GM12865 (cell line): ENCODE results near the gene BPIFB1.
A peak's percentile ranks its signal among the peaks of the same experiment; 100 is the strongest.

Experiments
- DNase-seq: peaks from one replicate; pipeline ENCODE4 v3.0.0; 2010; ENCODE audit warnings: low read depth
- H3K4me3 ChIP-seq: 2 replicates; pipeline ENCODE4 v1.5.1; 2011; ENCODE audit warnings: mild to moderate bottlenecking, low read depth, low read length, control low read depth
- TF ChIP-seq, protein P1 (sequence below): IDR thresholded peaks from 2 replicates; pipeline ENCODE4 v1.5.1; 2011; ENCODE audit warnings: low read length, control low read depth, low read depth, inconsistent platforms; ENCODE audit not compliant: insufficient read depth; ENCODE audit errors: missing control alignments

BPIFB1 gene

DNA sequence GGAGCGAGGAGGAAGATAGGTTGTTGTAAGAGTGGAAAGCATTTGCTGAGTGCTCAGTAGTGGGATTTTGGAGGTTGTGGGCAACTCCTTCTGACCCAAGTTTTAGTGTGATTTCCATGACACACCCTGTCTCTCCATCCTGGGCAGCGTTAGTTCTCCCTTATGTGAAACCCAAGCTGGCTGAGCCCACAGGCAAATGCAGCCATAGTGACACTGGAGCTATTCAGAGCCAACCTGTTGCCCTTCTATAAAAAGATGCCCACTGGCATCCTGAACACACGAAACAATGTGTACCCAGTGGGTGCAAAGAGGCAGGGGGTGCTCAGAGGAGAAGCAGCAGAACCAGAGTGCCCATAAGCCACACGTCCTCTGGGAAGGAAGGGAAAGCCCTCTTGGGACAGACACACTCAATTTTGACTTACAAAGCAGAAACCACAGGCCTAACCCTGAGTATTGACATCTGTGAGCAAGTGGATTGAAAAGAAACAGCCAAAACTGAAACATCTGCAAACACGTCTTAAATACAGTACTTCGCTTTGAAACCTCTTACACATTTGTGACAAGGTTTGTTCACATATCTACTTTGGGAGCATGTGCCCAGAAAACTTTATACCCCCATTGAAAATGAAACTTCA lies 54.6 kb downstream of the BPIFB1 start:
- TF ChIP-seq, protein P1, sequence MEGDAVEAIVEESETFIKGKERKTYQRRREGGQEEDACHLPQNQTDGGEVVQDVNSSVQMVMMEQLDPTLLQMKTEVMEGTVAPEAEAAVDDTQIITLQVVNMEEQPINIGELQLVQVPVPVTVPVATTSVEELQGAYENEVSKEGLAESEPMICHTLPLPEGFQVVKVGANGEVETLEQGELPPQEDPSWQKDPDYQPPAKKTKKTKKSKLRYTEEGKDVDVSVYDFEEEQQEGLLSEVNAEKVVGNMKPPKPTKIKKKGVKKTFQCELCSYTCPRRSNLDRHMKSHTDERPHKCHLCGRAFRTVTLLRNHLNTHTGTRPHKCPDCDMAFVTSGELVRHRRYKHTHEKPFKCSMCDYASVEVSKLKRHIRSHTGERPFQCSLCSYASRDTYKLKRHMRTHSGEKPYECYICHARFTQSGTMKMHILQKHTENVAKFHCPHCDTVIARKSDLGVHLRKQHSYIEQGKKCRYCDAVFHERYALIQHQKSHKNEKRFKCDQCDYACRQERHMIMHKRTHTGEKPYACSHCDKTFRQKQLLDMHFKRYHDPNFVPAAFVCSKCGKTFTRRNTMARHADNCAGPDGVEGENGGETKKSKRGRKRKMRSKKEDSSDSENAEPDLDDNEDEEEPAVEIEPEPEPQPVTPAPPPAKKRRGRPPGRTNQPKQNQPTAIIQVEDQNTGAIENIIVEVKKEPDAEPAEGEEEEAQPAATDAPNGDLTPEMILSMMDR: no peak
- peak overlapping the region; percentile 10; the same call in 1 of the 2 replicates for H3K4me3 ChIP-seq
- DNase-seq: peak; percentile 83

DNA sequence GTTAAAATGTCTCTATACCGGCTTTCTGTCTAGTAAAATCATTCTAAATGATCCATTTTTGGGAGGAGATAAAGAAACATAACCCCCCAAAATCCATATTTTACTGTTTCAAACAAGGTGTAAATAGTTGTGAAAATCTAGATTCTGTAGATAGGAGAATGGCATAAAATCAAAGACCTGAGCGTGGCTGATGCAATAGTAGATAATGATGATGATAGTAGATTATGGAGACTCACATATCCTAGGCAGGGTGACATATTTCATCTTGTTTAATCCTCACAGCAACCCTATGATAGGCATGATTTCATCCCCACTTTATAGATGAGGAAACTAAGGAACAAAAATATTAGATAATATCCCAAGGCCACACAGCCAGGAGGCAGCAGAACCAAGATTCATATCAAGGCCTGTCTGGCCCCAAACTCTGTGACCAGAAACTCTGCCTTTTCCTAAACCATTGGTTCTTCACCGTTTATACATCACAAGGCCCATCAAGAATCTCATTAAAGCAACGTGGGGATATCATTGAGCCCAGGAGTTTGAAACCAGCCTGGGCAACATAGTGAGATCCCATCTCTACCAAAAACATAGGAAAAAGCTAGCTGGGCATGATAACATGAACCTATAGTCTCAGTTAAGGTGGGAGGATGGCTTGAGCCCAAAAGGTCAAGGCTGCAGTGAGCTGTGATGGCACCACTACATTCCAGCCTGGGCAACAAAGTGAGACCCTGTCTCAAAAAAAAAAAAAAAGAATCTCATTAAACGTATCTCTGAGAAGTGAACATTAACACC lies 55.6 kb downstream of the BPIFB1 start:
- H3K4me3 ChIP-seq: no peak overlapping the region
- no peak for DNase-seq
- TF ChIP-seq, protein P1: no peak

DNA sequence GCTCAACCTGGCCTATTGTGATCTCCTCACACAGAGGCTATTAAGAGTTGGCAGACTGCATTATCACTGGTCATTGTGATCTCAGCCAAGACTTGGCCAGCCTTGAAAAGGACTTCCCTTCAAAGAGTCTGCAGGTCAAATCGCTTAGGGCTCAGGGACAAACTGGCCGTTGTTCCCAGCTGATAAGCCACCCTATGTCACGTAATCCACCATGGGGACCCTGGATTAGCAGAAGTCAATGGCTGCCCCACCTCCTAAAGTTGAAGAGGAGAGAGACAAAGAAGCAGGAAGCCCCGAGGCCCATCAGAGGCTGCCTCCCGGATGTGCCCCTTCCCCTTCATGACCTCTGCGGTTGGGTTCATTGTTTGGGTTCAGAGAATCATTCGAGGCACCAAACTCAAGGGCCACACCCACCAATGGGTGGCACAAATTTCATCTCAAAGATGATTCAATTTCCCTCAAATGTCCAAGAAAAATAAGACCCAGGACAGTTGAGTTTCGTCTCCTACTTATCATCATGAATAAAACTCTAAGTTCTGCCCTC lies 56.6 kb downstream of the BPIFB1 start:
- H3K4me3 ChIP-seq: no peak overlapping the region
- no peak for DNase-seq
- TF ChIP-seq, protein P1: no peak

DNA sequence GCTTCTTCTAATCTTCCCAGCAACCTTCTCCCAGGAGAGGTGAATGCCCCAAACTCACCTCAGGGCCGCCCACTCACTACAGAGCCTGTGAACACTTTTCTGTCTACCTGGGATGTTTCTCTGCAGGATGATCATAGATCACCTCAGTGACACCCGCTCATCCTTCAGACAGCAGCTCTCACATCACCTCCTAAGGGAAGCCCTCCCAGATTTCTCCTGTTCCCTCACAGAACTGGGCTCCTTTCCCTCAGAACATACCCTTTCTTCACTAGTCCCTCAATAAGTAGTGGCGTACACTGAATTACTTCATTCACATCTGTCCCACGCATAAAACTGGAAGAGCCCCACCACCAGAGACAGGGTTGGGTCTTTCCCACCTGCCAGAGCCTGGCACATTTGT lies 60.5 kb downstream of the BPIFB1 start:
- no peak for DNase-seq
- H3K4me3 ChIP-seq: no peak overlapping the region
- TF ChIP-seq, protein P1: no peak

DNA sequence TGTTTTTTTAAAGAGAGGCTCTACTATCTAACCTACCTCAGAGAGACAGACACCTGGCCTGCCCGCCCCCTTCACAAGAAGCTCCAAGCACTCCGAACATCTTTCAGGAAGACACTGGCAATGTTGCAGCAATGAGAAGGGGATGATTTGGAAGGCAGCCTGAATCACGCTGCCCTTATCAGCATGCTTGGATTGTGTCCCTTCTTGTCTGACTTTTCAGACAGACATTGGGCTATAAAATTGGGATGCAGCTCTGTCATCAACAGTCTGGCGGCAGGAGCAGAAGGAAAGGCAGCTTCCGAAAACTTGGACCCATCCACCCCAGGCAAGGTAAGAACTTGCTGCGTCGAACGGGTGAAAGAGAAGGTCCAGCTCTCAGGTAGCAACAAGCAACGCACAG lies 62.3 kb downstream of the BPIFB1 start:
- no peak for DNase-seq
- no peak overlapping the region for H3K4me3 ChIP-seq
- TF ChIP-seq, protein P1: no peak

DNA sequence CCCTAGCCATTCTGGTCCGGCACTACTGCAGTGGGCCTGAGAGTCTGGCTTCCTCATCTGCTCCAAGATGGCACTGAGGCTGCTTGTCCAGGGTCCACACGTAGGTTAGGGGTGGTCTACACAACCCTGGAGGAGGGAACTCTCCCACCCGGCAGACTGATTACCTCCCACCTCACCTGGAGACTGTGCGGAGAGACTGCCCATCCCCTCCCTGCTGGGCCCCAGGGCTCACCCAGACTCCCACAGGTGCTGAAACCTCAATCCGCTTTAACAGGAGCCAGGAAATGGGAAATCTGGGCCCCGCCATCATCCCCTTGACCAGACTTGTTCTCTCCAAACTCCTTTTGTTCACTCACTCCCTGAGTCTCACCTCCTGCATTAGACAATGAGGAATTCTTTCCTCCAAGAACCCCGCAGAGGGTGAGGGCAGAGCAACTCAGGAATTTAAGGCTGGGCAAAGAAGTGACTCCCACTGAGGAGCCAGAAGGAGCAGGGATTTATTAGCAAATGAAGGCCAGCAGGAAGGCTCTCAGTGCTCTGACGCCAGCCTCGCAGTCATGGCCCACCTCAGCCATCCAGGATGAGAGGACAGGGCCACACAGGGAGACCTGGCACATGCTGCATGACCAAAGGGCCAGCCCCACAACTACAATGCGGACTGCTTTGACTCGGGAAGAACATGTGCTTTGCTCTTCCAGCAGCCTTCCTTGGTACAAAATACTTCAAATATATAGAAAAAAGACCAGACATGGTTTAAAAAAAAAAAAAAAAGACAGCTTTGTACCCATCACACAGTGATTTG lies 65.3 kb downstream of the BPIFB1 start:
- no peak overlapping the region for H3K4me3 ChIP-seq
- TF ChIP-seq, protein P1: no peak
- no peak for DNase-seq
